ENCODE measurements around the gene PFN4.
"Not testable (repeated sequence)": the region's sequence is repeated elsewhere in the genome, so short reads cannot be mapped to it uniquely, and the experiment has no call there.

The PFN4 gene, protein sequence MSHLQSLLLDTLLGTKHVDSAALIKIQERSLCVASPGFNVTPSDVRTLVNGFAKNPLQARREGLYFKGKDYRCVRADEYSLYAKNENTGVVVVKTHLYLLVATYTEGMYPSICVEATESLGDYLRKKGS

DNA sequence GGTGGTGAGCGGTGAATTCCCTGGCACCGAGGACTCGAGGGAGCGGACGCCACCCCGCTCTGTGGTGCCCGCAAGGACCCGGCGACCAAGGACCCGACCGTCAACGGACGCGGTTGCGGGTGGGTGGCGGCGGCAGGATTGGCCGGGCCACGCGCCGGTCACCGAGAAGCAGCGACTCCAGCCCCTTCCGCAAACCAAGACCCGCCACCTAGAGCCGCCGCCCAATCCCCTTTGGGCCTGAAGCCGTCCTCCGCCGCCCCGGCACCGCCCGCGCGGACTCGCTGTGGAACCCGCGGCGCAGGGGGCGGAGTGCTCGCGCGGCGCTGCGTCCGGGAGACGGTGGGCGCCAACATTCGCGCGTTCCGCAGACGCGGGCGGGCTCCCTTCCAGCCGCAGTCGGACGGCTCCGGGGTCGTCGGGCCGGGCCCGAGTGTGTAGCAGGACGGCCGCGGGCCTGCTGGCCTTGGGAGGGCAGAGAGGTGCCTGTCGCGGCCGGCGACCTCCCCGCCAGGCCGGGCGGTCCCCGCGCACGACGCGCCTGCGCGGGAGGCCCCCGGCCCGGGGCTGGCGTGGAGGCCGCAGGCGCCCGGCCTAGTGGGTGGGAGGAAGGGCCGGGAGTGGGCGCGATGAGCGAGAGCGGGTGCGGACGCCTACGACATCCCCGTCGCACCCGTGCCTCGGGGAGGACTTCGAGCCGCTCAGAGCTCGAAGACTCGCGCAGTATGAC is at the start of gene PFN4, which contains the start of gene FAM228B:
Gene PFN4 (minus strand): TSS at position 140 of the 727 bp plus-strand sequence. CDS start 799 bp downstream, outside the sequence.
Gene FAM228B (plus strand): TSS at position 275 of the 727 bp plus-strand sequence. CDS start 893 bp downstream, outside the sequence.
- DNase-seq (ENCODE audit: low read depth): peak; percentile 50

DNA sequence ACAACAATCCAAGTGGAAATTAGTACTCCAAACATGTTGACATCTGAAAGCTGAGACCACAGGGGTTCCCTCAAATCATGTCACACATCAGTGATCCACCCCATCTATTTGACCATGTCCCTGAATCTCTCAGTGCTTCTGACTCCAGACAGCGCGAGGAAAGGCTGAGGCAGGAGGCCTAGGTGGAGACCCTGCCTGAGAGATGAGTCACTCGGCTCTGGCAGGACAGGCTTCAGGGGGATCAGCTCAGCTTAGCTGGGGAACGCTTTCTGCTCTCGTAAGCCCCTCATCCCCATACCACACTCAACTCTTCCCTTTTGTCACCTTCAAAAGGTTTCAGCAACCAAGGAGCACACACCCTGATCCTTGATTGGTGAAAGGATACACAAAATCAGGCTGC is 45.9 kb upstream of the PFN4 start:
- DNase-seq (ENCODE audit: low read depth): no peak

DNA sequence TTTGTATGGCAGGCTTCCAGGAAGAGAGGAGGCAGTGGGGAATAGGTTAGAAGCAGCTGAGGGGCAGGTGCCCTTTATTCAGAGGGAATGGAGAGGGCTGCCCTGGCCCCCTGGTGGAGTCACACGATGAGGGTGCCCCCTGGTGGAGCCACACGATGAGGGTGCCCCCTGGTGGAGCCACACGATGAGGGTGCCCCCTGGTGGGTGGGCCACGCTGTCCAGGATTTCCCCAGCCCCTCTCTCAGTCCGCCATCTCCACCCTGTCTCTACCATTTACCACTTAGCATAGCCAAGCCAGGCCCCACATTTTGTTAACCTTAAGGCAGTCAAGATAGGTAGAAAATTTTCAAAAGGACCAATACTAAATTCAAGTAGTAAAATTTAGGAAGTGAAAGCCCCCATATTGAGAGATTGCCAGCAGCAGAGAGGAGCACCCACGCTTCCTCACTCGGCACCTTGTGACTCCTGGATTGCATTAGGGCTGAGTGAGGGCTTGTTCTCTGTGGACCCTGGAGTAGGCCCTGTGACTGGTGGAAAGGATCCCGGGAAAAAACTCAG is 41.4 kb upstream of the PFN4 start:
- DNase-seq (ENCODE audit: low read depth): no peak

DNA sequence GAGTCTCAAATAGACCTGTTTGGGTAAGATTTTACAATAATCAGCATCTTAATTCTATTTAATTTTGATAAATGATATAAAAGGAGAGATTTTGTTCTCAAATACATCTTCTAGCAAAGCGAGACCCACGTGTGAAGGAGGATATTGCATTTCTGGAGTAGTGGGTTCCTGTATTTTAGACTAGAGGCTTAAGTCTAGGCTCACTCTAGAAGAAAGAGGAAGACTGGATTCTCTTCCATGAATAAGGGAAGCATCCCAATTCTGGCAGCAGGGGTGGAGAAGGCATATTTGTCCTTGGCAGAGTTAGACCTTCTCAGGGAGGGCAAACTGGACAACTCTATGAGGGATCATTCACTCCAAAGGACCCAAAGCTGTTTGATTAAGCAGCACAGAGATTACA is 40.5 kb upstream of the PFN4 start:
- DNase-seq (ENCODE audit: low read depth): no peak

DNA sequence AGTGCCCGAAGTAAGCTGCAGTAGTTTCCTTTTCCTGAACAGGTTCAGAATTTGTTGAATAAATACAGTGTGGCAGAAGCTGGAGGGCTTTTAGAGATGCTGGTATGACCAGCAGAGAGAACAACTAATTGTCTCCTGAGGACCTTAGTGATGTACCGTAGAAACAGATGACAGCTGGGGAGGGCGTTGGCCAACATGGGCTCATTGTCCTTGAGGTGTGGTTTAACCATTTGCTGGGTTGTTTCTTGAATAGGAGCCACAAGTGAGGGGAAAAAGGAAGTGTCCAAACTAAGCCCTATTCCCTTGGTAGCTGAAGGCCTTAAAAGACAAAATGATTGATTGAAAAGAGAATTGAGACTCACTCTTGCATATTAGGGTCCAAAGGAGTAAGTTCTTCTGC is 40.1 kb upstream of the PFN4 start:
- no peak for DNase-seq (ENCODE audit: low read depth)

DNA sequence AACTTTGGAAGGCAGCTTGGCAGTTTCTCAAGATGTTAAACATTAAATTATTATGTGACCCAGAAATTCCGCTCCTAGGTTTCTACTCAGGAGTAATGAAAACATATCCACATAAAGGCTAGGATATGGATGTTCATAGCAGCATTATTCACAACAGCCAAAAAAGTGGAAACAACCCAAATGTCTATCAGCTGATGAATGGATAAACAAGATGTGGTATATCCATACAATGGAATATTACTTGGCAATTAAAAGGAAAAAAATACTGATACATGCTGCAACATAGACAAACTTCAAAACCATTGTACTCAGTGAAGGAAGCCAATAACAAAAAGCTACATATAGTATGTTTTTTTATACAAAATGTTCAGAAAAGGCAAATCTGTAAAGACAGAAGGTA is 39.4 kb upstream of the PFN4 start:
- no peak for DNase-seq (ENCODE audit: low read depth)

DNA sequence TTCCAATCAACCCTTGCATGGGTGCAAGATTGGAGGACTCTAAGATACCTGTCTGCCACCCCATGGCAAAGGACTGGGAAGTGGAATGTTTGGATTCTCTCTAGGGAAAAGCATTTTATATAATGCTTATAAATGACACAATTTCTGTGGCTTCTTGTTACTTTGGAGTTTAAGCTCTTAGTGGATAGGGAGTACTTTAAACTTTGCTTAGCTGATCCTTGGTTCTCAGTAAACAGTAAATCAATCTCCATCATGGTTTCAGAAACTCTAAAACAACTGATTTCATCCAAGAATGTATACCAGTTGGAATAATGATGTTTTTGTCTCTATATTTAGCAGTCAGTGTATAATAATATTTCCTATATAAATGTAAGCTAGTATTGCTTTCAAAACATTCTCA is 37.6 kb upstream of the PFN4 start:
- no peak for DNase-seq (ENCODE audit: low read depth)

DNA sequence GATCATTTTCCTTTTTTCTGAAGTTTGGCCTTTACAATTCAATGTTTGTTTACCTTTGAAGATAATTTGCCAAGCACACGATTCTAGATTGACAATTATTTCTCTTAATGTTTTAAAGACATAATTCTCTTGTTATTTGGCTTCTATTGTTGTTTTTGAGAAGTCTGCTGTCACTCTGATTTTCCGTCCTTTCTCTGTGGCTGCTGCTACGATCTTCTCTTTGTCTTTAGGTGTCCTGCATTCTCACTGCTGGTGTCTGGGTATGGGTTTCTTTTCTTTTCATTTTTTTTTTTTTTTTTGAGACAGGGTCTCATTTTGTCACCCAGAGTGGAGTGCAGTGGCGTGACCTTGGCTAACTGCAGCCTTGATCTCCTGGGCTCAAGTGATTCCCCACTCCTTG is 36.6 kb upstream of the PFN4 start:
- no peak for DNase-seq (ENCODE audit: low read depth)

DNA sequence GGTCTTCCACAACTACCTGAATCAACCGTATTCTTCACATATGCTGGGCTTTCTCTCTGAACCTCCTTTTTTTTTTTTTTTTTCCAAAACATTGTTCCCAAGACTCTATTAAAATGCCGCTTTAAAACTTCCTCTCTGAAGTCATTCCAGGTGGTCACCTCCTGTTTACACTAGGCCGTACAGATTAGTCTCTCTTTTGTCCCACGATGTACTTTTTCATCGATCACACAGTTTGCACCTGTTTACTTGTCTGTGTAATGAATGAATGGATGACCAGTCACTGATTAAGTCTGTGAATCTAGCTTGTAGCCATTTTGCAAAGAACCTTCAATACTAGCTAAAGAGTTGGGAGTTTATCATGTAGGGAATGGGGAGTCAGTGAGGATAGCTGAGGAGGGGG is 35.0 kb upstream of the PFN4 start:
- DNase-seq (ENCODE audit: low read depth): no peak

DNA sequence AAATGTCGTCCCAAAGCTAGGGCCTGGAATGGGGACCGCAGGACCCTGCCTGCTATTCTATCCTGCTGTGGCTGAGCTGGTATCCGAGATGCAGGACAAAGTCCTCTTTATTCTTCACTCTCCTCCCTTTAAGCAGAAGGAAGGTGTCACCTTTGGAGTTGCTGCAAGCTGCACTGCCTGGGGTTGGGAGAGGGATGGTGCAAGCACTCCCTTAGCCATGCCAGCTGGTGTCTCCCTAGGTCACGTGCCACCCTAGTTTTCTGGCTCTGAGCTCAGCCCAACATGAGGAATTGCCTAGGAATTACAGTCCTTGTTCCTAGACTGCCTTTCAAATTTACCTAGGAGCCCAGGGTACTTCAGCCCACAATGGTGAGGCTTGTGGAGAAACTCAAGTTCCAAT is 30.3 kb upstream of the PFN4 start:
- no peak for DNase-seq (ENCODE audit: low read depth)

DNA sequence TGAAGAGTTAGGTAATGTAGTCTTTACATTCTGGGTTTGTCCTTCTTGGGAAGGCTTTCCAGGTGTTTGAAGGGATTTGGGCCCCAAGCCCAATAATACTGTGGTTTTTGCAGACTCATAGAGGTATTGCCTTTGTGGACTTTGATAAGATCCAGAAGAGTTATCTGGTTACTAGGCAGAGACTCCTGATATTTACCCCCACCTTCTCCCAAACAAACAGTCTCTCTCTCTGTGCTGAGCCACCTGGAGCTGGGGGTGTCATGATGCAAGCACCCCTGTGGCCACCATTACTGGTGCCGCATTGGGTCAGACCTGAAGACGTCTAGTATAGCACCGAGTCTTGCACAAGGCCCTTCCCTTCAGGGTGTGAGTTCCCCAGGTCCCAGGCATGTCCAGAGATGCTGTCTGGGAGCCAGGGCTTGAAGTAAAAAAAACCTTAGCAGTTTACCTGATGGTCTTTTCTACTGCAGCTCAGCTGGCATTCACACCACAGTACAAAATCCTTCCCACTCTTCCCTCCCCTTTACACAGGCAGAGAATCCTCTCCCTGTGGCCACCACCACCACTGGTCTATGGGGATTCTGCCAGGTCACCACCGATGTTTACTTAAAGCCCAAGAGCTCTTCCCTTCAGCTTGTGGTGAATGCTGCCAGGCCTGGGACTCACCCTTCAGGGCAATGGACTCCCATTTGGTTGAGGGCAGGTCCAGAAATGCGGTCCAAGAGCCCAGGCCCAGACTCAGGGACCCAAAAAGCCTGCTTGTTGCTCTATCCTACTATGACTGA is 29.5 kb upstream of the PFN4 start:
- DNase-seq (ENCODE audit: low read depth): no peak

DNA sequence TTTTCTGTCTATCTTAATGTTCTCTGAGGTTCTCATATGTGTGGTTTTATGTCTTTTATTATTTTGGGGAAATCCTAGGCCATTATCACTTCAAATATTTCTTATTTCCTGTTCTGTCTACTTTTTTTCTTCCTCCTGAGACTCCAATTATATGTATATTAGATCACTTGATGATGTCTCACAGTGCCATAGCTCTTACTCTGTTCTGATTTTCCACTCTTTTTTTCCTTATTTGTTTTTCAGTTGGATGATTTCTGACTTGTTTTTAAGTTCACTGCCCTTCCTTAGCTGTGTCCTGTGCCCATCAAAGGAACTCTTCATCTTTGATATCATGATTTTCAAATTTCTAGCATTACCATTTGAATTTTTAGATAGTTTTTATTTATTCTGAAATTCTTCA is 24.2 kb upstream of the PFN4 start:
- no peak for DNase-seq (ENCODE audit: low read depth)

DNA sequence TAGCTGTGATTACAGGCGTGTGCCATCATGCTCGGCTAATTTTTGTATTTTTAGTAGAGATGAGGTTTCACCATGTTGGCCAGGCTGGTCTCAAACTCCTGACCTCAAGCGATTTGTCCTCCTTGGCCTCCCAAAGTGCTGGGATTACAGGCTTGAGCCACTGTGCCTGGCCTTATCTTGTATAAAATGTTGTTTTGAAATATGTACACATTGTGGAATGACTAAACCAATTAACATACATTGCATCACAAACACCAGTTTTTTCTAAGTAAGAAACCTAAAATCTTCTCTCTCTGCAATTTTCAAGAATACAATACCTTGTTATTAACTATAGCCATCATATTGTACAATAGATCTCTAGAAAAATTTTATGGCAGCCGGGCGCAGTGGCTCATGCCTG is 17.2 kb upstream of the PFN4 start:
- DNase-seq (ENCODE audit: low read depth): not testable (repeated sequence)

DNA sequence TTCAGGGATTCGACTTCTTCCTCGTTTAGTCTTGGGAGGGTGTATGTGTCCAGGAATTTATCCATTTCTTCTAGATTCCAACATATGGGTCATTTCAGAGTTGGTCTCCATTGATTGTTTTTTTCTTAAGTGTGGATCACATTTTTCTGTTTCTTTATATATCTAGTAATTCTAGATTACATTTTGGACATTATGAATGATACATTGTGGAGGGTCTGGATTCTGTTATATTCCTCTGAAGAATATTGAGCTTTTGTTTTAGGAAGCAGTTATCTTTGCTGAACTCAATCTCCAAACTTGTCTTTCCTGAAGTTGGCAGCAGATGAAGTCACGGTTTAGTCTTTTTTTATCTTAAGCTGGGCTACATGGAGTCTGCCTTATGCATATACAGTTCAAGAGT is 9.4 kb upstream of the PFN4 start:
- no peak for DNase-seq (ENCODE audit: low read depth)

DNA sequence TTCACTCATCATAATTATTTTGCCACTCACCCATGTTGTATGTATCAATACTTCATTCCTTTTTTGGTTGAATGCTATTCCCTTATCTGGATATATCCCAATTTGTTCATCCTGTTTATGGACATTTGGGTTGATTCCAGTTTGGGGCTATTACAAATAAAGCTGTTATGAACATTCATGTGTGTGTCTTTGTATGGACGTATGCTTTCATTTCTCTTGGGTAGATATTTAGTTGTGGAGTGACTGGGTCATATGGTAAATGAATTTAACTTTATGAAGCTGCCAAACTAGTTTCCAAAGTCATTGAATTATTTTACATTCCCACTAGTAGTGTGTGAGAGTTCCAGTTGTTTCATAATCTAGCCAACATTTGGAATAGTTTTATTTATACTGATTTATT is 2.8 kb upstream of the PFN4 start:
- no peak for DNase-seq (ENCODE audit: low read depth)

DNA sequence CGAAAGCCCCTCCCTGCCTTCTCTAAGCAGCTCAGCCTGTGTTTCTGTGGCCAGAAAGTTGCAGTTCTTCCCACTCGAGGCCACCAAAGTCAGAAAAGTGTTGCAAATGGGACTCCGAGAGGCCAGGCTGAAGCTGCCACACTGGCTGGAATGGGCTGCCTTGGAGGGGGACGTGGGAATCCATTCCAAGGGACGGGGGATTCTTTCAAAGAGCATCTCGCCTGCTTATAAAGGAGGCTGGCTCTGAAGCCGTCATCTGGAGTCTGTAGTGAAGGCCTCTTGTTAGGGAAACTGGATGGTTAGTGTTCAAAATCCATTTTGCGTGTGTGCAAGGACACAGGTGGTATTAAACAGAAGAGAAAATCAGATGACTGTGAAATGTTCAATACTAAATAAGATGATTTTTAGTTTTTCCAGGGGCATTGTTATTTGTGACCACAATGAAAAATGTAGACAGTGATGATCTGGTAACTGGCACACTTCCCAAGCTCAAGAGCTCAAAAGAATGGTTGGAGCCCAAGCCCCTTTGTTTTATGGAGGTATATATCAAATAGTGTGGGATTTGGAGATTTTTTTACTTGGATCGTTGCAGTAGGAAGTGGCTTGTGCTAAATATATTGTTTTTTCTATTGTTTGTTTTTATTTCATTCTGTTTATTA is 917 bp upstream of the PFN4 start:
- DNase-seq (ENCODE audit: low read depth): peak; percentile 5

DNA sequence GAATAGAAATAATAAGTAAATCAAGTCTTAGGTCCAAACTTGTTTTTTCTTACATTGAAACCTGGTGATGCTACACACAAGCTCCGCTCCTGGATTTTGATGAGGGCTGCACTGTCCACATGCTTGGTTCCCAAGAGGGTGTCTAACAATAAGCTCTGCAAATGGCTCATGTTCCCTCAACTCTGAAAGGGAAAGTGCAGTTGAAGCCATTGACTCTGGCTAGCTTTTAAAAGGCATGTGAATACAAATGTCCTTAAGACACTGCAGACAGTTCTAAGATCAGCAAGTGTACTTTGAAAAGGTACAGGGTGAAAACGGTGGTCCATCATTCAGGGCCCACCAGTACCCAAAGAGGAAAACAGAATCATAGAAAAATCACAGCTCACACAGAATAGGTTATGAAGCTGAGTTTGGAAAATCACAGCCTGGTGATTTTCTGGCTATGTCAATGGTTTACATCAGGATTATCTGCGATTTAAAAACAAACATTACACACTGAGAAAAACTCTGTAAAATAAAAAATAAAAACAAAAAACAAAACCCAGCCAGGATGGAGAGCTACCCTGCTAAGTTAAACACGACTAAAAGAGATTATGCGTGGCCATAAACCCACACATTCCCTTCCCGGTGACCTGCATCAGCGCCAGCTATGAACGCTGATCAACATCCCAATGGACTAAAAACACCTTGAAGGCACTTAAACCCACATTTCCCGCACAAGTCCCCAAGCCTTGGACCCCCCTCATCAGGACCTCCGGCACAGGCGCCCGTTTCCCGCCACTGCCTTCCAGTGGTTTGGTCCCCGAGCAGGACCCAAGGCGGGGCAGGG is 554 bp downstream of the PFN4 start:
- DNase-seq (ENCODE audit: low read depth): no peak

DNA sequence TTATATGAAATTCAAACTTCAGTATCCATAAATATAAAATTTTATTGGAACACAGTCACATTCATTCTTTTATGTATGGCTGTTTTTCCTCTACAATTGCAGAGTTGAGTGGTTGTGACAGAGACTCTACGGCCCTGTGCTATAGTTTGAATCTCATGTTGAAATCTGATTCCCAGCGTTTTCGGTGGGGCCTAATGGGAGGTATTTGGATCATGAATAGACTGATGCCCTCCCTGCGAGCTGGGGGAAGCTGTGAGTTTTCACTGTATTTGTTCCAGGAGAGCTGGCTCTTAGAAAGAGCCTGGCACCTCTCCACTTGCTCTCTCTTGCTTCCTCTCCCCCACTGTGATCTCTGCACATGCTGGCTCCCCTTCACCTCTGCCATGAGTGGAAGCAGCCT is 1.7 kb downstream of the PFN4 start:
- no peak for DNase-seq (ENCODE audit: low read depth)

DNA sequence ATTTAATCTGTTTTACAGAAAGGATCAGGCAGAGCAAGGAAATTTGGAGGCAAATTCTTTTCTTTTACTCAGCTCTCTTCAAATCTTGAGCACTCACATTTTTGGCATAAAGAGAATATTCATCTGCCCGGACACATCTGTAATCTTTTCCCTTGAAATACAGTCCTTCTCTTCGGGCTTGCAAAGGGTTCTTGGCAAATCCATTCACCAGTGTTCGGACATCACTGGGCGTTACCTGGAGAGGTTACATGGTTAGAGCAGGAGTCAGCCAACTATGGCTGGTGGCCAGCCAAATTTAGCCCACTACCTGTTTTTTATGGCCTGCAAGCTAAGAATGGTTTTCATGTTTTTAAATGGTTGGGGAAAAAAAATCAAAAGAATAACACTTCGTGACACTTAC is 2.1 kb downstream of the PFN4 start:
- no peak for DNase-seq (ENCODE audit: low read depth)

DNA sequence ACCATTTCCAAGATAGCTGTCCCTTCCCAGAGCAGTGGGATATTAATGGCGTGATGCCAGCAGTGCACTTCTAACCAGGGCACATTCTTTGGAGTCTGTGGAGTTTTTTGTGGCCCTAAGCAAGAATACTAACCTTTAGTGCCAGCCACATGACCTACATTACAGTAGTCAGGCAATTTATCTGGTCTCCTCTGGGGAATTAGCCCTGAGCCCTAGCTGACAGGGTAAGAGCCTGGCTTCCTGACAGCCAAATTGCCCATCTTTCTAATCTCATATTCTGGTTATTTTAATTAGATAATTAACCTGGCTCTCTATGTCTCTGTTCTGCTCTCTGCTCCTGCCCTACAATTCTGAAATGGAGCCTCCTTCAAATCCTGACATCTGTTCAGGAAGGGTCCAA is 5.2 kb downstream of the PFN4 start:
- no peak for DNase-seq (ENCODE audit: low read depth)

DNA sequence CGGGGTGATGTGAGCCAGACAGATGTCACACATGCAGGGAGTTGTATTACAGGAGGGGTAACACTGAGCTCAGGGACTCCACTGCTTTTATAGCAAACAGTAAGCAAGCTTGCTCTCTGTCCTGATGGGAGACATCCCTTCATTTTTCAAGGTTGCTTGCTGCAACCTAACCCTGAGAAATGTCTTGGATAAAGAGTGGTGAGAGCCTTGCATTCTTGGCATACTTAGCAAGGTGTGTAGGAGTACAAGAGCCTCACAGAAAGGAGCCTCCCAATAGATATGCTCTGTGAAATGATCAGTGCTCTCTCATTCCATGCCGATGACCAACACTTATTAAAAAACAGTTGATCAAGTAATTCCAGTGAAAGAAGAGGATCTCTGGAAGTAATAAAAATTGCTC is 8.1 kb downstream of the PFN4 start:
- no peak for DNase-seq (ENCODE audit: low read depth)
